ENCODE results near the gene FAM47E.
"Not testable (repeated sequence)": the region's sequence is repeated elsewhere in the genome, so short reads cannot be mapped to it uniquely, and the experiment has no call there.

FAM47E gene

DNA sequence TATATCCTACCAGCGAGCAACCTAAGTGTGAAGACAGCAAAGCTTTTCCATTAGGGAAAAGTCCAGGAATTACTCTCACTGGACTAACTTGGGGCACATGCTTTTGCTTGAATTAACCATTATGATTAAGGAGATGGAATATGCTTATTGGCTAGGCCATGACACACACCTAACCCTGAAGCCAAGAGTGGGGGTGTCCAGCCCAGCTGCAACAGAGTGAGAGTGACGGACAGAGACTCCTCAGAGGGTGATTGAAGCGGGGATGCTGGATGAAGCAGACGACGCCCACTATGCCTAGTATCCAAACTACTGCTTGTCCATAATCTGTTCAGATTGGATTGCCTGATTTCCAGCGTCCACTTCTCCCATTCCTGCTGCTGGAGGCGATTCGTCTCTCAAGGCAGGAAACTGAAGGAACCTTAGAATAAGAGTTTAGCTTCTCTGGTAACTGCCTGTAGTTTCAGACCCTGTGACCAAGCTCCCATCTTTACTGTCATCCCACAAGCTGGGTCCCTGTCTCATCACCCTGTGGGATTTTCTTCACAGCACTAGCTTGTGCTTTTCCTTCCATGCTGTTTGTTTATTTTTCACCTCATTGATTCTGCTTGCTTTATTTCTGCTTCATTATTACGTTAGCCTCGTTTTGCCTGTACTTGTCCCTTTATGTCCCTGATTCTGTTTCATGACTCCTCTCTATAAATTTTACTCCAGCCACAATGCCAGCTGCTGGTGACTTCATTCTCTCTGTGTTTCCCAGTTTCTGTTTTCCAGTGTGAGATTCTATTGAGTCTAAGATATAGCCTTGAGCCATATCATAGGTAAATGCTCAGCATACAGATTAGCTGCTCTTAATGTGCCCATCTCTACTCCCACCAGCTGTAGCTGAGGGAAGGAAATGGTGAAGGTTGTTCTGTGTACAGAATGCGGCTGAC lies 19.0 kb downstream of the FAM47E start:
- no peak for DNase-seq (ENCODE audit: low read depth in 2 of 2)

DNA sequence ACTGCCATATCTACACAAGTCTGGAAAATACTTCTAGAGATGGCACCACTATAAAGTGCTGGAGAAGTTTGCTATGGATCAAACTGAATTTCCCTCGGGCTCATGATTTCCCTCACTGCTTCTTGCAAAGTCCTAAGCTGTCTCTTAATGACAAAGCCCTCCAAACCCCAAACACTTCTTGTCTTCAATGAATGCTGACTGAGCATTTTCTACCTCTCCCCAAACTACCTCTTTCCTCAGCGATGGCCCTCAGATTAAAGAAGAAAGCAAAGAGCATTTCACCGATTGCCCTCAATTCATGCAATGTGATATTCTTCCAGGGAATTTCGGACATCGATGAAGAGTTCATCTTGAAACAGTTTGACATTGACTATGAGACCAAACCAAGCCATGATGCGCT lies 19.7 kb downstream of the FAM47E start:
- no peak for DNase-seq (ENCODE audit: low read depth in 2 of 2)

- DNase-seq (ENCODE audit: low read depth in 2 of 2), result no peak
These were observed 20.6 kb downstream of the FAM47E start for GRCh38 chr4:76272073-76272472.

GRCh38 chr4:76272582-76272981 lies 21.1 kb downstream of the FAM47E start:
- no peak for DNase-seq (ENCODE audit: low read depth in 2 of 2)

DNA sequence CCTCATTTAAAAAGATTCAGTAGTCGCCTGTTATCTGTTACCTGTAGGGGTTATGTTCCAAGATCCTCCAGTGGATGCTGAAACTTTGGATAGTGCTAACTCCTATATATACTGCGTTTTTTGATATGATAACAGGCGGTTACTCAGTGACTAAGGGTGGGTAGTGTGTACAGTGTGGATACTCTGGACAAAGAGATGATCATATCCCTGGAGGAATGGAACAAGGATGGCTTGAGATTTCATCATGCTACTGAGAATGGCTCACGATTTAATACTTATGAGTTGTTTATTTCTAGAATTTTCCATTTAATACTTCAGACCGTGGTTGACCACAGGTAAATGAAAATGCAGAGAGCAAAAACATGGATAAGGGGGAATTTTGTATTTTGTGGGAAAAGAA lies 21.5 kb downstream of the FAM47E start:
- DNase-seq (ENCODE audit: low read depth in 2 of 2), result no peak

- DNase-seq (ENCODE audit: low read depth in 2 of 2), result no peak
These were observed 24.1 kb downstream of the FAM47E start for GRCh38 chr4:76275486-76276124.

DNA sequence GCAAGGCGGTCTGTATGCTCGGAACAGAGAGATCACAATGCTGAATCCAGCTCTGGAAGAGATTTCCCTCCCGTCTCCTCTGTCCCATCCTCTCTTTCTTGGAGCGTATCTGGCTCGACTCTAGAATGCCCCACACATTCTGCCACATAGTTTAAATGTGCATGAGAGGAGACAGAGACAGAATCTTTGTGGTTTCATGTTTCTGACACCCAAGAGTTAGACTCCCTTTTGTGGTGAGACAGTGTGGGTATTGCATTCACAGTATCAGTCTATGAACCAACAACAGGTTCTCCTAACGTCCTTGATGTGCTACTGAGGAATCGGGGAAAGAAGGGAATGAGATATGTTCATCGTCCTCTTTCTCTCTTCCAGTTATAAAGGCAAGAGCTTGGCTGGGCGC lies 25.3 kb downstream of the FAM47E start:
- no peak for DNase-seq (ENCODE audit: low read depth in 2 of 2)

- DNase-seq (ENCODE audit: low read depth in 2 of 2), result no peak
These were observed 26.1 kb downstream of the FAM47E start for GRCh38 chr4:76277667-76278066.

DNA sequence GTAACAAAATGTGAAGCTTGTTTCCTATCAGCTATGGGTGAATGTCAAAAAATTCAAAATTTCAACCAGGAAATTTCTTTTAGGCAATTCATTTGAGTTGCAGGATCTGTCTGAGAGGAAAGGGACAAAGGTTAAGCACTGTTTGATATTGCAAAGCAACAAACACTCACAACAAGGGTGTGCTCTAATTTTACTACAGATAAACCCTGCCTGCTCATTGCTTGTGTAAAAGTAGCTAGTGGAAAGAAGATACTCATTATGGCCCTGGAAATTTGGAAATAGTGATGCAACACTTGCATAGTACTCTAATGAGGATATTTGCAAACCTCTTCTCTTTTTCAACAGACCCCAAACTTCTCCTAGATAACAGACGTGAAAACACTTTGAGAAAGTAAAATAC lies 27.1 kb downstream of the FAM47E start:
- no peak for DNase-seq (ENCODE audit: low read depth in 2 of 2)

DNA sequence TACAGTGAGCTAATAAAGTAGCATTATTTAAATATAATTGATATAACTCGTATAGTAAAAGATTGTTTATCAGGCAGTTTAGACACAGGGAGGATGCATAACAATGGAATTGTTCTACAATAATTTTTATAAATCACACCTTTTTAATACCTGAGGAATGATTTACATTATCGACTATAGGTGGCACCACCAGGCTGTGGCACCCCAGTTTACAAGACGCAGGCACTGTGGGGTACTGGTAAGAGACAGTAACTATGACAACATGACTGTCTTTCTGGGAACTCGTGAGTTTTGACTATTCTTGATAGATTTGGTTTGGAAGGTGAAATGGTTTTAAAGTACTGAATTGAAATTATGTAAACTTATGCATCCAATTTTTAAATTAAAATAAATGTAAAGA lies 27.9 kb downstream of the FAM47E start:
- no peak for DNase-seq (ENCODE audit: low read depth in 2 of 2)

DNA sequence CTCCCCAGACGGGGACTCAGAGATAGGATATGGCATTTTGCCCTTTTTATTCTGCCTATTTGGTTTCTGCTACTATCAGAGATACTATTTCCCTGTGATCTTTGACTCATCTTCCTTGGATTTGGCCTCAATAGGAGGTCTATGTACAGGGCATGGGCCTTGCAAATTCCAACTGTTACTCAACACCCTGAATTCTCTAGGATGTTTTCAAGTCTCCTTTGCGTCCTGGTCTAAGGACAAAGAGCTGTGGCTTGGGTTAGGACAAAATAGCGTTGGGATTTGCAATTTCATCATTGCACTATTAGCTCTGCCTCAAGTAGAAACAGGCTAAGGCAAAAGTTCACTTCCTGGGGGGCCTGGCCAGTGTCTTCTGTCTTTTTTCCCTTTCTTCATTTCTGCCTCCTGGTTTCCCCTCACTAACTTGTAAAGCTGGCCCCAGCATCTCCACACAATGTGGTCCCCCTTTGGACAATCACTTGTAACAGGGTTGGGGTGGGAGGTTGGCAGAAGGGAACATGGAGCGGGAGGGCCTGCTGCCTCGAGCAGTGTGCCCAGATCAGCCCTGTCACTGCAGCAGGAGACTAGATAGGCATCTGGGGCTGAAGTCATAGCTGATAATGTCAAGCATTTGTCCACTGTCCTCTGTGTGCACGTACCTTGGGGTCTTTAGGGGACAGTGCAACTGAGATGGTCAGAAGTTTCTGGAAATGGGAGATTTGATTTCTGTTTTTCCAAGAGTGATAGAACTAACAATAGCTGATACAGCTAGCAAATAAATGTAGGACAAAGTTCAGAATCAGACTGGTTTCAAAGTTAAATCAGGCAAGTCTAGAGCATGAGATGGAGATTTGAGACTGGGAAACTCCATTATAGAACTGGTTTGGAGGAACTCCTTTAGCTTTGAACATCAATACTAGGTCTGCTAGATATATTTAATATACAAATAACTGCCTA lies 29.2 kb downstream of the FAM47E start:
- DNase-seq (ENCODE audit: low read depth in 2 of 2), result no peak

GRCh38 chr4:76281594-76281993 lies 30.1 kb downstream of the FAM47E start:
- not testable (repeated sequence) for DNase-seq (ENCODE audit: low read depth in 2 of 2)

DNA sequence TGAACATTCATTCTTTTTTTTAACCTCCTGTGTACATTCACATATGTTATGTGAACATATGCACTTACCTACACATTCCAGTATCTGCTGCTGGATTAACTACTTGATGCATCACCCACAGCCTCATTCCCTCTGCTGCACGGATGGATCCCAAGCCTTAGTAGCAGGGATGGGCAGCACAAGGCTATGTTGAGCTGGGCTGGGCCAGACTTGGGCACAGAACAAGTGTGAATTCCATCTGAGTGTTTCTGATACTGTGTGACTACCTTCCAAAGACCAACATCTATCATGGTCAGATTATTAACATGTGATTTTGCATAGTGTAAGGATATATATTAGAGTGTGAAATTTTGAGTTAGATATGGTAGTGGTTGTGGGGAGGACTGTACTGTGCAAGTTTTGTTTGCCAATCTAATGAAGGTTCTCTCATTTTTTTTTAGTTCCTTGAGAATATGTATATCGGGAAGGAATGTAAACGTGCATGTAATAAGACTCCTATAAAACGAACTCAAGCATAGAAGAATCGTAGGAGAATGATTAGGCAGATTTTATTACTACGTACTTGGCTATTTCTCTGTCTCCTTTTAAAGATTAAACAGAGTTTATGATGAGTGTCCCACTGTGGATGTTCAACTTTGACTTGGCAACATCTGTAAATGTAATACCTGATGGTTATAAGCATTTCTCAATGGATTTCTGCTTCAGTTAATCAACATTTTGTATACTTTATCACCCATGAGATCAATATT lies 31.6 kb downstream of the FAM47E start:
- DNase-seq (ENCODE audit: low read depth in 2 of 2), result no peak

- no peak for DNase-seq (ENCODE audit: low read depth in 2 of 2)
These were observed 32.4 kb downstream of the FAM47E start for GRCh38 chr4:76283900-76284299.

GRCh38 chr4:76287811-76288210 lies 36.3 kb downstream of the FAM47E start:
- DNase-seq (ENCODE audit: low read depth in 2 of 2), result not testable (repeated sequence)

DNA sequence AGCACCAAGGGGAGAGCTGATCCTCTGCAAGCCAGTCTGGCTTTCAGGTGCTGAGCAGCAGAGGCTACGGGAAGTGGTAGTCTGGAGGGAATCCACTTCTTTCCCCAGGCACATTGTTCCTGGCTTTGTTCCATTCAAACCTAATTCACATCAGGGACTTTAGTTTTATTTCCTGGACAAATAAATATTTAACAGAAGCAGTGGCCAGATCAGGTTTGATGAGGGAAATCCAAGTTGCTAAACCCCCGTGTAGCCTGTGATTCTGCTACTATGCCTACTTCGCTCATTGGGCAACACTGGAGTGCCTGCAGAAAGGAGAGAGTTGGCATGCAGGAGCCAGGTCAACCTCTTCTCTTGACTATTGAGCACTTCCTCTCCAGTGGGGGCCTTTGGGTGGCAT lies 41.2 kb downstream of the FAM47E start:
- no peak for DNase-seq (ENCODE audit: low read depth in 2 of 2)

GRCh38 chr4:76293772-76294171 lies 42.3 kb downstream of the FAM47E start:
- DNase-seq (ENCODE audit: low read depth in 2 of 2), result no peak

- DNase-seq (ENCODE audit: low read depth in 2 of 2), result no peak
These were observed 44.8 kb downstream of the FAM47E start for GRCh38 chr4:76296286-76296820.

GRCh38 chr4:76298227-76298626 lies 46.7 kb downstream of the FAM47E start:
- DNase-seq (ENCODE audit: low read depth in 2 of 2), result no peak

- DNase-seq (ENCODE audit: low read depth in 2 of 2), result no peak
These were observed 48.5 kb downstream of the FAM47E start for GRCh38 chr4:76300012-76300411.

Measured in activated CD8-positive, alpha-beta memory T cell treated with anti-CD3 and anti-CD28 coated beads for 4 hours (primary cell).